HG03558 (cell line): Measurements from ENCODE around the gene LGALS3BP.

Source experiments
- ATAC-seq: cut with Tn5 transposase; IDR thresholded peaks from one replicate; pipeline ENCODE4 v1.9.1; 2021; ENCODE audit warnings: moderate number of reproducible peaks; ENCODE audit not compliant: unreplicated experiment; ENCODE audit errors: extremely low read depth

Gene LGALS3BP

DNA sequence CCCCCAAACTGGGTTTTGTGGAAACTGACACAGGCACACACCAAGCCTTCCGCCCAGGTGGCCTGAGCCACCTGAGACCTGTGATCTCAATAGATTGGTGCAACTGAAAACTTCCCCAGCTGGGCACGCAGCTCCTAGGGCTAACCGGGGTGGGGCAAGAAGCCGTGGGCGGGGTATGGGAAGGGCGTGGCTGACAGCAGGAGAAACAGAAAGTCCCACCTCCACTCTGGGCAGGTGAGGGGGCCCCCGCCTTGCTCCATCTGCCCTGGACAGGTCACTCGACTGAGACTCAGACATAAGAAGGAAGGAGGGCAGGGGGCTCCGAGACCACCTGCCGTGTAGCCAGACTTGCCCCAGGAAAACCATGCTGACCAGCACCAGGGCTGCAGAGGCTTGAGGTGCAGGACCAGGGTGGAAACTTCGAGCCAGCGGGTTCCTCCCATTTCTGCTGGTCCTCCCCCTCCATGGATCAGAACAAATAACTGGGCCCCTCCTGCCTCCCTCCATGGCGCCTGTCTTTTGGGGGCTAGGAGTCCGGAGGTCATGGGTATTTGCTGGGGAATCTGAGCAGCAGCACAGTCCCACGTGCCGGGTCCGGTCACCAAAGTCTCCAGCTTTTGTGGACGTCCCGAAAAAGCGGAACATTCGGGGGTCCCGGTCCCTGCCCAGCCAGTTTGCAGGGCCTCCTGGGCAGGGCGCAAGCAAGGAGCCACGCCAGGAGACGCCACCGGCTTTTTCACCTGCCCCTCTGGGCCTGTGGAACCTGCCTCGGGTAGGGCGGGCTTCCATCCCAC is 55.9 kb downstream of the LGALS3BP start:
- ATAC-seq, result no peak

DNA sequence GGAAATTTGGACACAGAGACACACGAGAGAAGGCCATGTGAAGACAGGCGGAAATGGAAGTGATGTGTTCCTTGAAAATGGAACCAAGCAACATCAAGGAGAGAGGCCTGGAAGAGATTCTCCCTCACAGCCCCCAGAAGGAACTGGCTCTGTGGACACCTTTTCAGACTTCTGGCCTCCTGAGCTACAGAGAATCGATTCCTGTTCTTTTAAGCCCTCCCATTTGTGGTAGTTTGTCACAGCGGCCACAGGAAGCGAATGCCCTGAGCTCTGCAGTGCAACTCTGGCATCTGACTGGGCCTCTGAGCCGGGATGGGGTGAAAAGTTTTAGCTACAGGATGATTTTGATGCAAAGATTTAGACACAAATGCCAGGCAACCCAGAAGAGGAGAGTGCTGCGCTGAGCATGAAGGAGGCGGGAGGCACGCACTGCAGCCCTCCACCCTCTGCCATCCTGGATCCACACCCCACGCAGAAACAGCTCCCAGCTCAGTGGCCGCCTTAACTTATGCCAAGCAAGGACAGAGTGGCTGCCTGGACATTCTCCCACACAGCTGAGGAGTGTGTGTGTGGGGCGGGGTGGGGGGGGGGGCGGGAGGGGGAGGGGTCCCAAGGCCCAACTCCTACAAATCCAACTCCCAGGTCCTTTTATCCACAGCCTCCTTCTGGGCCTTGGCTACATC is 56.8 kb downstream of the LGALS3BP start:
- no peak for ATAC-seq

DNA sequence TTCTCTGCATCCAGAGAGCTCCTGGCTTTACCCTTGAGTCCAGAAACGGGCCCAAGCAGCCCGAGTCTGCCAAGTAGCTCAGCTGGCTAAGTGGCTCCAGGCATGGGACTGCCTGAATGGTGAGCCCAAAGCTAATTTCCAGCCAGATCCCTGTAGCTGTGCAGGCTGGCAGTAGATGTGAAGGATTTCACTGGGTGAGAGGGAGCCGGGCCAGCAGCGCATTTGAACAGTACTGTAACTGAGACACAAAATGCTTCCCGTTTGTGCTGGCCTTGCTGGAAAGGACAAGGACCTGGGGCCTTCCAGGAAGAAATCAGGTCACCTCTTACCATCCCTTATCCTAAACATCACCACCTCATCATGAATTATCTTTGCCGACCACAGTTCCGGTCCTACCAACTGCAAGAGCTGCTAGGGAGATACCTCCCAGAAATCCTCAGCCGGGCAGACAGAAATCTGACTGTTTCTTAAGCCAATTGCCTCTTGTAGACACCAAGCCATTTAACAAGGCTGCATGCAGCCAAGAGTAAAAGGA is 58.2 kb downstream of the LGALS3BP start:
- ATAC-seq, result no peak
